K562 (cell line): Measurements from ENCODE around the gene EIF4G1. TPM values are rescaled to one million over a fixed set of nuclear protein-coding genes. Genes with fewer than 3 reads are reported as not detected.

Experiments used
- ATAC-seq: fragments of 200-7000 bp; cut with Tn5 transposase; 3 replicates; pipeline ENCODE4 v1.9.1; 2020; ENCODE audit warnings: moderate library complexity
- BruUV-seq: library from RNA; stranded (reverse); fragments of 400-500 nt; replicated peaks from 2 replicates; lab custom pipeline; 2021; lab: Mats Ljungman, UMichigan
- CTCF ChIA-PET: fragments of 300-600 bp; formaldehyde crosslinking; extraction: SDS; loops from one replicate; lab custom pipeline; 2021; ENCODE audit warnings: low intra/inter-chr PET ratio; lab: Yijun Ruan, JAX
- POLR2A ChIA-PET: fragments of 300-600, 350-650 bp; sonication (Branson Sonifier 250); formaldehyde crosslinking; extraction: SDS; loops from one replicate; lab custom pipeline; 2021; ENCODE audit warnings: antibody characterized with exemption, inconsistent platforms; lab: Yijun Ruan, JAX
- DNase-seq, 4 experiments: peaks; one replicate each; pipeline versions ENCODE4 v3.0.0 to v3.0.0-alpha.2; 2011 to 2018; ENCODE audit warnings: low spot score in 3 of 4, mixed read lengths in 3 of 4; ENCODE audit errors: extremely low read depth in 1 of 4
- FAIRE-seq: peaks from 2 replicates; lab custom pipeline; 2011; peaks lifted over from hg19 to GRCh38; lab: Jason Lieb, UNC
- H2AFZ ChIP-seq: 2 replicates; pipeline ENCODE4 v1.6.0; 2011; ENCODE audit warnings: low read depth, low read length, control low read depth, inconsistent platforms
- H3K27ac ChIP-seq: fragments of 200-600 bp; 3 replicates; pipeline ENCODE4 v1.8.0; 2011; ENCODE audit warnings: low read depth, mild to moderate bottlenecking, control low read depth, inconsistent platforms, low read length, moderate library complexity, mixed read lengths; ENCODE audit errors: extremely low read depth
- H3K27me3 ChIP-seq, 2 experiments: fragments of 300-600 bp in 1 of 2; 2 replicates in 1 of 2; 3 replicates in 1 of 2; pipeline versions ENCODE4 v1.6.0 to v1.8.0; 2011; ENCODE audit warnings: inconsistent platforms in 2 of 2, low read length in 2 of 2, mild to moderate bottlenecking in 1 of 2, mixed read lengths in 1 of 2, moderate library complexity in 1 of 2; ENCODE audit not compliant: control insufficient read depth in 2 of 2, insufficient read depth in 2 of 2
- H3K36me3 ChIP-seq: fragments of 300-600 bp; 3 replicates; pipeline ENCODE4 v1.8.0; 2011; ENCODE audit warnings: mild to moderate bottlenecking, low read length, inconsistent platforms; ENCODE audit not compliant: control insufficient read depth, insufficient read depth
- H3K4me1 ChIP-seq, 2 experiments: fragments of 200-600 bp in 1 of 2; replicated peaks in 1 of 2; 2 replicates in 1 of 2; 3 replicates in 1 of 2; pipeline versions ENCODE4 v1.5.1 to v1.8.0; 2011; ENCODE audit warnings: inconsistent platforms in 2 of 2, low read length in 2 of 2, mild to moderate bottlenecking in 1 of 2, mixed read lengths in 1 of 2, moderate library complexity in 1 of 2; ENCODE audit not compliant: control insufficient read depth in 2 of 2, insufficient read depth in 2 of 2
- H3K4me2 ChIP-seq: 2 replicates; pipeline ENCODE4 v1.6.1; 2011; ENCODE audit warnings: low read length, control low read depth, inconsistent platforms, mixed read lengths; ENCODE audit not compliant: insufficient read depth
- H3K4me3 ChIP-seq: fragments of 200-600 bp; sonication (generic), shearing (Covaris generic); 2 replicates; pipeline ENCODE4 v1.5.1; 2016; ENCODE audit warnings: control low read depth, inconsistent platforms
- H3K79me2 ChIP-seq: fragments of 200-600 bp; 3 replicates; pipeline ENCODE4 v1.8.0; 2011; ENCODE audit warnings: low read length, inconsistent platforms; ENCODE audit not compliant: control insufficient read depth, insufficient read depth
- H3K9ac ChIP-seq, 2 experiments: 2 replicates each; pipeline versions ENCODE4 v1.6.0 to v1.6.1; 2011; ENCODE audit warnings: low read depth in 2 of 2, low read length in 2 of 2, control low read depth in 1 of 2, inconsistent platforms in 1 of 2, mild to moderate bottlenecking in 1 of 2, mixed read lengths in 1 of 2; ENCODE audit not compliant: insufficient read depth in 1 of 2
- H3K9me1 ChIP-seq: one replicate; pipeline ENCODE4 v1.6.0; 2011; ENCODE audit warnings: inconsistent platforms, mild to moderate bottlenecking, low read length, moderate library complexity; ENCODE audit not compliant: control insufficient read depth, insufficient read depth
- H3K9me3 ChIP-seq: replicated peaks from 2 replicates; pipeline ENCODE4 v1.5.1; 2011; ENCODE audit warnings: low read depth, low read length, inconsistent platforms; ENCODE audit not compliant: control insufficient read depth, insufficient read depth
- H4K20me1 ChIP-seq: replicated peaks from 2 replicates; pipeline ENCODE4 v1.6.1; 2011; ENCODE audit warnings: low read length, inconsistent platforms, mixed read lengths; ENCODE audit not compliant: control insufficient read depth, insufficient read depth
- EP300 ChIP-seq: IDR thresholded peaks from 2 replicates; pipeline ENCODE4 v1.6.1; 2012; ENCODE audit warnings: low read length, improper control_type of control experiment
- HCFC1 ChIP-seq: IDR thresholded peaks from 2 replicates; pipeline ENCODE4 v1.6.1; 2012; ENCODE audit warnings: low read depth, low read length, improper control_type of control experiment
- MAZ ChIP-seq, 2 experiments: fragments of 450-650 bp in 1 of 2; sonication (generic) in 1 of 2; formaldehyde crosslinking; IDR thresholded peaks in 1 of 2; conservative IDR thresholded peaks in 1 of 2; 2 replicates each; pipeline versions ENCODE4 v1.4.0 to v1.5.0; 2020; ENCODE audit warnings: mild to moderate bottlenecking in 1 of 2, missing genetic modification reagents in 1 of 2
- POLR2AphosphoS5 ChIP-seq: IDR thresholded peaks from 2 replicates; pipeline ENCODE4 v1.6.1; 2011; ENCODE audit warnings: mild to moderate bottlenecking, low read depth, low read length, moderate library complexity; ENCODE audit not compliant: control insufficient read depth, insufficient read depth
- POLR2B ChIP-seq: fragments of 450-650 bp; IDR thresholded peaks from 2 replicates; pipeline ENCODE4 v1.6.1; 2018; ENCODE audit warnings: low read depth; ENCODE audit not compliant: partially characterized antibody
- POLR2G ChIP-seq: fragments of 200-400 bp; formaldehyde crosslinking; IDR thresholded peaks from 2 replicates; pipeline ENCODE4 v1.6.1; 2017; ENCODE audit warnings: low read depth, mild to moderate bottlenecking, antibody characterized with exemption, low read length, moderate library complexity
- RBFOX2 ChIP-seq: fragments of 200-400 bp; formaldehyde crosslinking; IDR thresholded peaks from 2 replicates; pipeline ENCODE4 v1.6.1; 2017; ENCODE audit warnings: low read depth, mild to moderate bottlenecking, low read length, moderate library complexity
- RBM22 ChIP-seq: fragments of 200-400 bp; formaldehyde crosslinking; IDR thresholded peaks from 2 replicates; pipeline ENCODE4 v1.6.1; 2018; ENCODE audit warnings: low read length, low read depth; ENCODE audit not compliant: poor library complexity, severe bottlenecking
- SMARCA4 ChIP-seq: fragments of 450-650 bp; IDR thresholded peaks from 2 replicates; pipeline ENCODE4 v1.6.1; 2016
- TAF15 ChIP-seq: fragments of 200-400 bp; formaldehyde crosslinking; IDR thresholded peaks from 2 replicates; pipeline ENCODE4 v1.6.1; 2017; ENCODE audit warnings: mild to moderate bottlenecking, low read depth, low read length, moderate library complexity
- TARDBP ChIP-seq: fragments of 450-650 bp; IDR thresholded peaks from 2 replicates; pipeline ENCODE4 v1.6.1; 2016
- TEAD2 ChIP-seq: fragments of 450-650 bp; IDR thresholded peaks from 2 replicates; pipeline ENCODE4 v1.6.1; 2016; ENCODE audit warnings: missing genetic modification characterization, control low read depth, missing compliant biosample characterization
- ZNF175 ChIP-seq: fragments of 200-800 bp; sonication (Bioruptor generic); IDR thresholded peaks from 2 replicates; pipeline ENCODE4 v1.6.1; 2016; ENCODE audit warnings: low read depth, mild to moderate bottlenecking, missing genetic modification characterization, missing compliant biosample characterization
- ZNF239 ChIP-seq: fragments of 250-450 bp; sonication (Bioruptor Pico); IDR thresholded peaks from 2 replicates; pipeline ENCODE4 v1.4.0; 2020; ENCODE audit warnings: mild to moderate bottlenecking
- WGBS: fragments of 100-300 bp; shearing (Covaris generic); methylation state at CpG from one replicate; pipeline ENCODE4 v1.1.6; 2016; ENCODE audit warnings: low coverage, mixed read lengths; ENCODE audit not compliant: insufficient coverage; ENCODE audit errors: missing lambda C conversion rate; 5-methylcytosine and 5-hydroxymethylcytosine counted together
- in situ Hi-C: fragments of 300-500 bp; cut with MboI; formaldehyde crosslinking; loops from 4 replicates; pipeline ENCODE4 v1.15.0; 2018; ENCODE audit warnings: inconsistent platforms, mixed read lengths
- intact Hi-C: fragments of 100-400 bp; cut with micrococcal nuclease; formaldehyde crosslinking; loops from 2 replicates; pipeline ENCODE4 v1.14.2; 2022
- polyA plus RNA-seq, 8 experiments: library from polyadenylated mRNA; depleted of rRNA in 4 of 8; stranded (reverse) in 5 of 8; unstranded in 3 of 8; fragments of >200 nt; fragmentation: Nextera tagmentation in 2 of 8; fragmentation: Illumina TruSeq in 1 of 8; extraction: Ambion mirVana in 2 of 8; extraction: Trizol in 1 of 8; gene quantifications; 2 replicates each; pipeline versions ENCODE4 v1.2.1 to v1.2.3, GENCODE V29; 2011 to 2014; ENCODE audit warnings: inconsistent platforms in 1 of 8, missing spikeins in 1 of 8
- total RNA-seq, 7 experiments: library from RNA; depleted of rRNA in 6 of 7; stranded (reverse); fragments of >200 nt in 6 of 7; fragmentation: Illumina TruSeq in 2 of 7; extraction: Trizol in 2 of 7; gene quantifications; 2 replicates each; pipeline versions ENCODE4 v1.2.1 to v1.2.3, GENCODE V29; 2011 to 2021; ENCODE audit warnings: low replicate concordance in 1 of 7

Gene EIF4G1
- total and polyA plus RNA-seq, 9 of the 15 experiments (the other 6 are each of a cell fraction or from before 2014, with no cell fraction given), result 4.6 to 505 (median 155) TPM

- ATAC-seq, result no peak
- BruUV-seq, result no TSS peak
- 100% methylated on average over 3 of the region's 5 CpGs for WGBS
- Histone ChIP-seq H3K4me2 (no peak overlapping the region), H3K4me3 (no peak overlapping the region), H3K9ac (no peak overlapping the region), H2AFZ (no peak overlapping the region), H3K36me3 (peaks cover 99% of the 10 kb centered on the region), H3K27ac (no peak overlapping the region), H3K9me1 (peaks cover 13% of the 10 kb centered on the region), H3K9me3 (no peaks in the 10 kb centered on the region), H3K27me3 (no peaks in the 10 kb centered on the region), H3K79me2 (peaks cover 77% of the 10 kb centered on the region), H4K20me1 (peaks cover 41% of the 10 kb centered on the region), H3K4me1 (peaks cover 8 to 22% of the 10 kb centered on the region in 2 experiments; a peak in 4 of 5 replicates)
- TF ChIP-seq POLR2AphosphoS5 (0 out of 2 replicates have a peak, but pooled peaks have one; percentile 13), TEAD2 (tag) (no peak)
- in situ Hi-C loops (no loop called here), intact Hi-C loops (no loop called here)
- ChIA-PET CTCF (no interaction called here), POLR2A (interaction anchor here (0.8 to 0.9 kb wide), 2 partner anchors 10 to 601 kb away, joined by 3 to 6 read pairs; no protein-coding TSS in a partner anchor)
- no peak for FAIRE-seq
- no peak for DNase-seq
Measured at GRCh38 chr3:184321666-184322065, 7.3 kb downstream of the EIF4G1 start.

GRCh38 chr3:184322731-184323487 is 8.5 kb downstream of the EIF4G1 start:
- H3K79me2 ChIP-seq, result peaks cover 70% of the 10 kb centered on the region
- H3K4me3 ChIP-seq, result no peak overlapping the region
- no peak overlapping the region for H3K27ac ChIP-seq
- in situ Hi-C loops, result no loop called here
- WGBS, result 93% methylated on average over 16 of the region's 20 CpGs
- ATAC-seq, result no peak
- DNase-seq, result no peak
- no TSS peak for BruUV-seq
- H2AFZ ChIP-seq, result no peak overlapping the region
- ChIA-PET CTCF (no interaction called here), POLR2A (no interaction called here)
- H3K27me3 ChIP-seq, result no peaks in the 10 kb centered on the region
- no peaks in the 10 kb centered on the region for H3K9me3 ChIP-seq
- H3K4me1 ChIP-seq, result peaks cover 0 to 17% of the 10 kb centered on the region in 2 experiments; a peak in 4 of 5 replicates
- no peak overlapping the region for H3K4me2 ChIP-seq
- peaks cover 29% of the 10 kb centered on the region for H4K20me1 ChIP-seq
- peaks cover 3% of the 10 kb centered on the region for H3K9me1 ChIP-seq
- peaks cover 99% of the 10 kb centered on the region for H3K36me3 ChIP-seq
- TF ChIP-seq MAZ (CRISPR knock-in tag; conservative IDR thresholded peaks at IDR 0.05 in 1 of 2, IDR thresholded peaks at IDR 0.05 in 1 of 2), result no peak
- peak; percentile 71 for TF ChIP-seq RBM22
- TF ChIP-seq POLR2G, result peak; percentile 66
- no peak for TF ChIP-seq ZNF175 (CRISPR knock-in tag)
- no peak for TF ChIP-seq TAF15
- no peak for TF ChIP-seq EP300
- TF ChIP-seq ZNF239 (CRISPR knock-in tag), result no peak
- no peak for TF ChIP-seq SMARCA4
- no peak for TF ChIP-seq POLR2B
- no peak for TF ChIP-seq TARDBP
- TF ChIP-seq RBFOX2, result peak; percentile 73
- TF ChIP-seq HCFC1, result no peak
- peak overlapping the region in 1 of 2 experiments; percentile 16; a peak in 1 of 4 replicates for H3K9ac ChIP-seq
- no peak for FAIRE-seq
- intact Hi-C loops, result no loop called here
